Loucy (cell line): ENCODE data around the gene DGCR8.

Source experiments
- H2AFZ ChIP-seq: fragments of 200-600 bp; sonication (generic); 2 replicates; pipeline ENCODE4 v1.6.0; 2016; ENCODE audit warnings: antibody characterized with exemption, mild to moderate bottlenecking, low read length, moderate library complexity
- H3F3A ChIP-seq: fragments of 200-600 bp; 2 replicates; pipeline ENCODE4 v1.6.0; 2016; ENCODE audit warnings: antibody characterized with exemption, low read depth, mild to moderate bottlenecking
- H3K27me3 ChIP-seq: fragments of 200-600 bp; sonication (generic); 2 replicates; pipeline ENCODE4 v1.6.1; 2014; ENCODE audit warnings: low read length, mild to moderate bottlenecking; ENCODE audit not compliant: insufficient read depth, poor library complexity, severe bottlenecking
- H3K36me3 ChIP-seq: fragments of 200-600 bp; sonication (generic); 2 replicates; pipeline ENCODE4 v1.6.1; 2016; ENCODE audit warnings: low read length; ENCODE audit not compliant: insufficient read depth
- H3K4me1 ChIP-seq: fragments of 200-600 bp; sonication (generic); 2 replicates; pipeline ENCODE4 v1.5.1; 2014; ENCODE audit warnings: low read length, mild to moderate bottlenecking; ENCODE audit not compliant: insufficient read depth, poor library complexity, severe bottlenecking
- H3K4me2 ChIP-seq: fragments of 200-600 bp; sonication (generic); 2 replicates; pipeline ENCODE4 v1.6.0; 2014; ENCODE audit warnings: antibody characterized with exemption, low read length, low read depth, mild to moderate bottlenecking; ENCODE audit not compliant: poor library complexity, severe bottlenecking
- H3K4me3 ChIP-seq: fragments of 200-600 bp; sonication (generic); 2 replicates; pipeline ENCODE4 v1.5.1; 2014; ENCODE audit warnings: low read length, mild to moderate bottlenecking, mixed read lengths; ENCODE audit not compliant: poor library complexity, severe bottlenecking
- H3K79me2 ChIP-seq: fragments of 200-600 bp; sonication (generic); 2 replicates; pipeline ENCODE4 v1.6.1; 2014; ENCODE audit warnings: low read length; ENCODE audit not compliant: insufficient read depth
- H3K9ac ChIP-seq: fragments of 200-600 bp; sonication (generic); 2 replicates; pipeline ENCODE4 v1.6.0; 2014; ENCODE audit warnings: mild to moderate bottlenecking, low read depth, low read length, moderate library complexity; ENCODE audit not compliant: poor library complexity, severe bottlenecking
- H3K9me2 ChIP-seq: fragments of 200-600 bp; sonication (generic); replicated peaks from 2 replicates; pipeline ENCODE4 v1.6.1; 2016; ENCODE audit warnings: low read depth, low read length, mixed read lengths
- H3K9me3 ChIP-seq: fragments of 200-600 bp; sonication (generic); 2 replicates; pipeline ENCODE4 v1.6.1; 2014; ENCODE audit warnings: mild to moderate bottlenecking, antibody characterized with exemption, low read length, low read depth; ENCODE audit not compliant: insufficient read depth
- H4K20me1 ChIP-seq: fragments of 200-600 bp; sonication (generic); 2 replicates; pipeline ENCODE4 v1.6.0; 2014; ENCODE audit warnings: antibody characterized with exemption, low read length, mild to moderate bottlenecking; ENCODE audit not compliant: insufficient read depth, poor library complexity, severe bottlenecking
- CTCF ChIP-seq: fragments of 200-600 bp; sonication (generic); conservative IDR thresholded peaks from 2 replicates; pipeline ENCODE4 v1.5.1; 2014; ENCODE audit warnings: mild to moderate bottlenecking, antibody characterized with exemption, low read length
- EZH2phosphoT487 ChIP-seq: fragments of 200-600 bp; IDR thresholded peaks from 2 replicates; pipeline ENCODE4 v1.6.1; 2018; ENCODE audit warnings: antibody characterized with exemption, mild to moderate bottlenecking, moderate library complexity, borderline replicate concordance

DGCR8 gene

GRCh38 chr22:20102203-20102780, 22.3 kb downstream of the DGCR8 start:
- Histone ChIP-seq H3K4me2 (no peak overlapping the region), H3K79me2 (peaks cover 65% of the 10 kb centered on the region), H3K27me3 (no peaks in the 10 kb centered on the region), H4K20me1 (peaks cover 44% of the 10 kb centered on the region), H3K9me3 (no peaks in the 10 kb centered on the region), H3K4me1 (no peaks in the 10 kb centered on the region), H3K9me2 (no peaks in the 10 kb centered on the region), H3F3A (no peaks in the 10 kb centered on the region), H3K9ac (no peak overlapping the region), H2AFZ (no peak overlapping the region), H3K36me3 (peaks cover 87% of the 10 kb centered on the region; the same call in 1 of the 2 replicates), H3K4me3 (no peak overlapping the region)
- no peak for TF ChIP-seq EZH2phosphoT487
- TF ChIP-seq CTCF, result no peak

GRCh38 chr22:20105456-20106204, 25.6 kb downstream of the DGCR8 start:
- Histone ChIP-seq H3K79me2 (peaks cover 46% of the 10 kb centered on the region), H3K4me2 (no peak overlapping the region), H3K4me3 (no peak overlapping the region), H3K27me3 (no peaks in the 10 kb centered on the region), H3K9me3 (no peaks in the 10 kb centered on the region), H3K4me1 (no peaks in the 10 kb centered on the region), H2AFZ (no peak overlapping the region), H3F3A (no peaks in the 10 kb centered on the region), H3K9ac (no peak overlapping the region), H3K9me2 (no peaks in the 10 kb centered on the region), H4K20me1 (peaks cover 34% of the 10 kb centered on the region), H3K36me3 (peaks cover 93% of the 10 kb centered on the region; the same call in 1 of the 2 replicates)
- no peak for TF ChIP-seq CTCF
- TF ChIP-seq EZH2phosphoT487, result no peak

- Histone ChIP-seq H3K9ac (no peak overlapping the region), H3K4me3 (no peak overlapping the region), H2AFZ (no peak overlapping the region), H3K4me2 (no peak overlapping the region), H3K79me2 (peaks cover 43% of the 10 kb centered on the region), H3K4me1 (no peaks in the 10 kb centered on the region), H3K27me3 (no peaks in the 10 kb centered on the region), H4K20me1 (peaks cover 34% of the 10 kb centered on the region), H3F3A (no peaks in the 10 kb centered on the region), H3K9me2 (no peaks in the 10 kb centered on the region), H3K36me3 (peaks cover 90% of the 10 kb centered on the region; the same call in 1 of the 2 replicates), H3K9me3 (no peaks in the 10 kb centered on the region)
- TF ChIP-seq EZH2phosphoT487, result no peak
- no peak for TF ChIP-seq CTCF
These were observed 26.3 kb downstream of the DGCR8 start for GRCh38 chr22:20106205-20106848.
